ENCODE results near the gene DEAF1.

DEAF1 gene

GRCh38 chr11:721741-722345 lies 26.8 kb upstream of the DEAF1 start:
- no peak for DNase-seq (ENCODE audit: low spot score)

GRCh38 chr11:721247-721740 lies 26.3 kb upstream of the DEAF1 start:
- DNase-seq (ENCODE audit: low spot score), result no peak

DNA sequence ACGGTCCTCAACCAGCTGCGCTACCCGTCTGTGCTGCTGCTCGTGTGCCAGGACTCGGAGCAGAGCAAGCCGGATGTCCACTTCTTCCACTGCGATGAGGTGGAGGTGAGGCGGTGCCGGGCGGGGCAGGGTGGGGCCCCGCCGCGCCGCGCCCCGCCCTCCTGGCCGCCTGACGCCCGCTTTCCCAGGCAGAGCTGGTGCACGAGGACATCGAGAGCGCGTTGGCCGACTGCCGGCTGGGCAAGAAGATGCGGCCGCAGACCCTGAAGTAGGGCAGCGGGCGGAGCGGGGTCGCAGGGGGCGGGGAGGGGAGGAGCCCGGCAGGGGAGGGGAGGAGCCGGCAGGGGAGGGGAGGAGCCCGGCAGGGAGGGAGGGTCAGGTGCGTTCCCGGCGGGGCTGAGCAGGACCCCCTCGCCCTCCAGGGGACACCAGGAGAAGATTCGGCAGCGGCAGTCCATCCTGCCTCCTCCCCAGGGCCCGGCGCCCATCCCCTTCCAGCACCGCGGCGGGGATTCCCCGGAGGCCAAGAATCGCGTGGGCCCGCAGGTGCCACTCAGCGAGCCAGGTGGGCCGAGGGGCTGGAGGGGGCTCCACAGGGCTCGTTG lies 25.7 kb upstream of the DEAF1 start:
- no peak for DNase-seq (ENCODE audit: low spot score)

GRCh38 chr11:720017-720641 lies 25.1 kb upstream of the DEAF1 start:
- no peak for DNase-seq (ENCODE audit: low spot score)

GRCh38 chr11:719214-720016 lies 24.4 kb upstream of the DEAF1 start:
- DNase-seq (ENCODE audit: low spot score), result no peak

GRCh38 chr11:714436-714835 lies 19.4 kb upstream of the DEAF1 start:
- DNase-seq (ENCODE audit: low spot score), result no peak

DNA sequence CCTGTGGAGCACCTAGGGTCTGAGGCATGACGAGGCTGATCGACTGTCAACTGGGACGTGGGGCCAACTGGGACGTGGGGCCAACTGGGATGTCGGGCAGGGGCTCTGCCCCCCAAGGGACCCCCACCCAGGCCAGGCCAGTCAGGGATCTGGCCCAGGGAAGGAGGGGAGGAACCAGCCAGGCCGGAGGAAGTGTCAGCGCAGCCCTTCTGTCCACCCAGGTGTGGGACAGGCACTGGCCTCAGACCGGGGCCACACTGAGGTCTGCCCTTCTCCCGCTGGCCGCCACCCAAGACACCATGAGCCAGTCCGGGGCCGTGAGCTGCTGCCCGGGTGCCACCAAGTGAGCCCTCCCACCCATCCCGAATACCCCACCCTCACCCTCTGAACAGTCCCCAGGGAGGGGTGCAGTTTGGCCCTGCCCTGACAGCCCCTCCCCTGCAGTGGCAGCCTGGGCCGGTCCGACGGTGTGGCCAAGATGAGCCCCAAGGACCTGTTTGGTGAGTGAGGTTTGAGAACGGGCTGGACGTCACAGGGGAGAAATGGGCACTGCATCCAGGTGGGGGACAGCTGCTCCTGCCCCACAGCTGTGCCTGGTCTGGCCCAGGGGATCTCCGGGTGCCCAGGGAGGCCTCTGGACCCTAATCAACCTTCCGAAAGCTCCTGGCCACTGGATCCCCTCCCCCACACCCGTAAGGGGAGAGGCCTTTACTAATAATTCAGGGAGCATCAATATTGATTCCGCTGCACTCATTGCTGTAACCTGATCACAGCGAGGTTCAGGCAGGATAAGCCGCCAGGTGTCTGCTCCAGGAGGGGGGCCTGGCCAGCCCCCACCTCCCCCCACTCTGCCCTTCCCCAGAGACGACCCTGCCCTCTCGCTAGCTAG lies 14.3 kb upstream of the DEAF1 start:
- no peak for DNase-seq (ENCODE audit: low spot score)

DNA sequence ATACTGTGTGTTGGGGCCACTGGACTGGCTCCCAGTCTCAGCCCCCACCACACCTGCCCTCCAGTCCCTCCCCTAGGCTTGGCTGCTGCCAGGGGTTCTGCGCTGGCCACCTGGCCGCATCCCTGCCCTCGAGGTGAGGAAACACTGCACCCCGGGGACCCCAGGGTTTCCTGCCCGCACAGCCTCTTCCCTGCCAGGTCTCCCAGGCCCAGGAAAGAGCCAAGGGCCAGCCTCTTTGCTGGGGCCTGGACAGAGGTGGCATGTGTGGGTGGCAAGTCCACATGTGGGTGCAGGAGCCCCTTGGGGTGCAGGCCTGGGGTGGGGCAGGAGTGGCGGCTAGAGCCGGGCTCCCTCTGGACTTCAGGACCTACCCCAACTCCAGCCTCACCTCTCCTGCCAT lies 13.5 kb upstream of the DEAF1 start:
- no peak for DNase-seq (ENCODE audit: low spot score)

DNA sequence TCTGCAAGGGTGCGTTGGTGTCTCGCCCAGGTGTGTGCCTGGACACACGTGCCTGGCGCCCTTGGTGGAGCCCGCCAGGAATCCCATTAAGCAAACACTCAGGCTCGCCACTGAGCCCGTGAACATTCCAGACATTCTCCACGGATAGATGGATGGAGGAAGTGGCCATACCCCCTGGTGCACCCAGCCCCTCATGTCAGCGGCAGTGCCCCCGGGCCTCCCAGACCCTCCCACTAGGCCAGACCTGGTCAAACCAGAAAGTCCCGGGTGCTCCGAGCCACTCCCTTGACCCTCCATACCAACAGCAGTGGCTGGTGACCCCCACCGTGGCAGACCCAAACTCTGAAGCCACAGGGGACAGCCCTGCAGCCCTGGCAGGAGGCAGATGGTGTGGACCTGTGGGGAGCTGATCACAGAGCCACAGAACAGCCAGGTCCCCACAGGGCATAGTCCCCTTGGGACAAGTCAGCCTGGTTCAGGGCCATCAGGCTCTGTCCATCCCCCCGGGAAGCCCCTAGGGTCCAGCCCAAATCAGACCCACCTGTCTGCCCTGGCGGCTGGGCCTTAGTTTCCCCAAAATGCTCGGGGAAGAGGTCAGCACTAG lies 12.9 kb upstream of the DEAF1 start:
- no peak for DNase-seq (ENCODE audit: low spot score)

GRCh38 chr11:706957-707816 lies 12.2 kb upstream of the DEAF1 start:
- no peak for DNase-seq (ENCODE audit: low spot score)

DNA sequence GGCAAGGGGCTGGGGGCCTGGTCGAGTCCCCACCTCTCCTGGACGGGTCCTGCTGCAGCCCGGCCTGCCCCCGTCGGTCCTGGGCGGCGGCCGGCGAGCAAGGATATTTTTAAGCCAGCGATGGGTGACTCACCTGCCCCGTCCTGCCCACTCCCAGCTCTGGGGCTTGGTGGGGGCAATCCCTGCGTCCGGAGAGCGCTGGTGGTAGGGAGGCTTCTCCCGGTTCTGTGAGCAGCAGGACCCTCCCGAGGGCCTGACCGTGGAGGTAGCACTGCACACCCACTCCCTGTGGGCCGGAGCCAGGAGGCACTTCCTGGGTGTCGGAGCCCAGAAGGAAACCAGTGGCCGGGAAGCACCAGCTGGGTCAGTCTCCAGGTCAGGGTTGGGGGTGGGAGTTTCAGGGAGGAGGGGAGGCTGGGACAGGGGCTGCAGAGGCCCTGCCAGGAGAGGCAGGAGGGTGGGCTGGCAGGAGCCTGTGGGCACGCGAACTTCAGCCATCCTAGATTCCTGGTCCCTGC lies 11.5 kb upstream of the DEAF1 start:
- DNase-seq (ENCODE audit: low spot score), result no peak

DNA sequence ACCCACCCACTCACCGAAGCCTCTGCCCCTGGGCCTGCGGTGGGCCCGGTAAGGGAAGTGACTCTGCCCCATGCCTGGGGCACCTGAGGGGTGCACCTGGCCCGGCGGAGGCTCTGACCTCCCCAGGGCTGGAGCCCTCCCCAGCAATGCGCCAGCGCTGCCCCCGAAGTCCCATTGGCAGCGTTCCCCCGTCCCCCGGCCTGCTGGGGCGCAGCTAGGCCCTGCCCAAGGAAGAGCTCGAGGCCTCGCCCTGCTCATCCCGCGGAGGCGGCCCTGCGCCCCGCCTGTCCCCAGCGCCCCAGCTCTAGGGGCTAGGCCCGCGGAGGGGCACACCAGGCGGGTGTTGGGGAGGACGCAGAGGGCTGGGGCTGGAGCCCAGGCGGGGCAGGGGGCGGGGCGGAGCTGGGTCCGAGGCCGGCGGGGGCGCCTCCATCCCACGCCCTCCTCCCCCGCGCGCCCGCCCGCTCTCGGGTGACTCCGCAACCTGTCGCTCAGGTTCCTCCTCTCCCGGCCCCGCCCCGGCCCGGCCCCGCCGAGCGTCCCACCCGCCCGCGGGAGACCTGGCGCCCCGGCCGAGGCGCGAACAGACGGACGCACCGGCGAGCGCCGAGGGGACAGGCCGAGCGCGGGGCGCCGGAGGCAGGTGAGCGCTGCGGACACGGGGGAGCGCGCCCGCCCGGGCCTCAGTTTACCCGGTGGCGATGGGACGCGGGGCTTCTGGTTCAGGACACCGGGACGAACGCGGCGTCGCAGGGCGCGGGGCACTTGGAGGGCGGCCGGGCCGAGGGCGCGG lies 10.8 kb upstream of the DEAF1 start, which contains the start of gene EPS8L2:
Gene EPS8L2 (plus strand): TSS at position 586 of the 793 bp plus-strand sequence. CDS start 3,177 bp downstream, outside the sequence.
- DNase-seq (ENCODE audit: low spot score), result no peak

DNA sequence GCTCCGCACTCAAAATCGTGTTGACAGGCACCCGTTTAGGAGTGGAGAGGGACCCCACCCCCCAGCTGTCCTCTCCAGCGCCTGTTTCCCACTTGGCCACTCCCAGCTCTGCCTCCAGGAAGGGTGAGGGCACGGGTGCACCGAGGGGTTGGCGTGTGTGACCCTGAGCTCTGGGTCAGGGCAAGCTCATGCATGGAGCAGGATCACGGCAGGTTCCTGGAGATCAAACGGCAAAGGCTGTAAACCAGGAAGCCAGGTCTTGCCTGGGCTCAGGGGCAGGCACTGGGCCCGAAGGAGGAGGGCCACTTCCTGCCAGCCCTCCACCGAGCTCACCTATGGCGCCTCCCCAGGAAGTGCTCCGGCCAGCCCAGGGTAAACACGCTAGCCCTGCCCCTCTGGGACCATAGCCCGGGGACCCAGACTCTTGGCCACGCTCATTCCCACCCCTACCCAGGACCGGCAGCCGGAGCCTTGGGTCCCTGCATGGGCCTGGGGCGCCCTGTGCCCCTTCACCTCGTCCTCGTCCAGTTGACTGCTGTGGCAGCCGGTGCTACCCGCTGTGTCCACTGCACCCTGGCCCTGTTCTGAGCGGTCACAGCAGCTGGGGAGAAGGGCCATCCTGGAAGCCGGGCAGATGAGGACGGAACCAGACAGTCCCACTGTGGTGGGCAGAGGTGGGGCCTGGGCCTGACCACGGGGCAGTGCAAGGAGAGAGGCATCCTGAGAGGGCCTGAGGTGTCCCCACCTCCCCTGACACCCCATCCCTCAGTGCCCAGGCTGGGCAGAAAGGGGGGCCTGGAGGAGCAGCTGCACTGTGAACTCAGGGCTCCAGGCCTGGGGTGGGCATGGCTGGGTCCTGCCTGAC lies 10.0 kb upstream of the DEAF1 start:
- no peak for DNase-seq (ENCODE audit: low spot score)

GRCh38 chr11:704228-704674 lies 9.2 kb upstream of the DEAF1 start:
- no peak for DNase-seq (ENCODE audit: low spot score)

DNA sequence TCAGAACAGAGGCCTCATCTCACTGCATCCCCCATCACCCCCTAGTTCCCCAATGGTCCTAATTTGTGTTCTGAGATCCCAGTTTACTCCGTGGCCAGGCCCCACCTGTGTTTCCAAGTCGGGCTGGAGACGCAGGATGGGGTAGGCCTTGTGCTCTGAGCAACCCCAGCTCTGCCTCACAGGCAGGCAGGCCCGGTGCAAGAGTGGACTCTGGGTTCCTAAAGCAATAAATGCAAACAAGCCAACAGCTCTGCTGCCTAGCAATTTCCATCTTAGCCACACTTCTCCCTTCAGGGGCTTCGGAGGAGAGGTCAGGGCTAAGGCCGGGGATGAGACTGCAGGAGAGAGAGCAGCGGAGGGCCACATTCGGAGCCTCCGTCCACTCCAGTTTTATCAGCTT lies 8.5 kb upstream of the DEAF1 start:
- no peak for DNase-seq (ENCODE audit: low spot score)

DNA sequence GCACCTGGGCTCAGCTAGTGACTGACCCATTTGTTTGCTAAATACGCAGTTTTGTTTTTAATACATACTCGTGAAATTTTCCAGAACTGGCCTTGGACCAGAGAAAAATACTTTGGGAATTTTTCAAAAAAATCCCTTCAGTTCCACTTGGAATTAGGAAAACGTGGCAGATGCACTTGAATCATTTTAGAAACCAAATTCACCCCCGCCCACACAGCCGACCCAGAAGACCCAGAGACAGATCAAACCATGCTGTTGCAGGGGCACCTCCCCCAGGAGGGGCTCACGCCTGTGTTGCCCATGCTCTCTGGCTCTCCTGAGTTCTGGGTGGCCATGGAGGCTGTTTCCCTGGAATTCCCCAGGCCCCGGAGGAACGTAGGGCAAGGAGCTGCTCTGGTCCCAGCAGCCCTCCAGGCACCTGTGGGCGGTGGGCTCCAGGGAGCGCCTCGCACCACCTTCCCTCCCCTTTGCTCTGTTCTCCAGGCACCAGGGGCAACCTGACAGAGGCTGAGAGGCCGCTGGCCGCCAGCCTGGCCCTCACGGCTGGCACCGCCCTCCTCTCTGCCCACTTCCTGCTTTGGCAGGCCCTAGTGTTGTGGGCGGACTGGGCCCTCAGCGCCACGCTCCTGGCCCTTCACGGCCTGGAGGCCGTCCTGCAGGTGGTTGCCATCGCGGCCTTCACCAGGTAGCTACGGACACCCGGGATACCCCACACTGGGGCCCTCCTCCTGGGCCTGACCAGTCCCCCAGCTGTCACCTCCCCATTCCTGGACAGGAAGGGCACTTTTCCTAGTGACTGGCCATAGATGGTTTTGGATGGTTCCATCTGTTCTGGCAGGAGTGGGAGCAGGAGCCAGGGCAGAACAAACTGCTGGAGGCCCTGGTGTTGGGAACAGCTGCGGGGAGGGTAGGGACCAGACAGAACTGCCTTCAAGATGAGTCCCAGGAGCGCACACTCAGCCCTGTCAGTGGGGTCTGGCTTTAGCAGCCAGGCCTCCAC lies 7.7 kb upstream of the DEAF1 start:
- no peak for DNase-seq (ENCODE audit: low spot score)

Measured in putamen (tissue), 1 donor.